ENCODE results near the gene SMURF1. TPM values are rescaled to one million over a fixed set of nuclear protein-coding genes. Genes with fewer than 3 reads are reported as not detected.

The SMURF1 gene
- total RNA-seq, 4 donors from 2014 or later, result 25.3 to 47.5 (median 36.5) TPM

- in situ Hi-C loops (cut with MboI; ENCODE audit: low pct_ligation_motif_present in 1 of 4, low pct_unique_long_range_greater_than_20kb in 1 of 4, low sequenced_read_pairs in 3 of 4), result no loop called here
- H3K27me3 ChIP-seq, result no peaks in the 10 kb centered on the region
- no peak overlapping the region for H3K4me3 ChIP-seq
- H3K9me3 ChIP-seq, result no peaks in the 10 kb centered on the region
- H3K27ac ChIP-seq, result no peak overlapping the region
- DNase-seq, result no peak
- no peak for TF ChIP-seq CTCF (IDR thresholded peaks at IDR 0.05)
- no peak for TF ChIP-seq EP300 (IDR thresholded peaks at IDR 0.05; ENCODE audit: low read depth)
- TF ChIP-seq POLR2A (IDR thresholded peaks at IDR 0.05), result no peak
- no peak for TF ChIP-seq POLR2AphosphoS5 (IDR thresholded peaks at IDR 0.05)
- H3K4me1 ChIP-seq, result no peaks in the 10 kb centered on the region
- peaks cover 0 to 50% (median 14%) of the 10 kb centered on the region in 4 donors for H3K36me3 ChIP-seq
- intact Hi-C loops (cut with DNase I; ENCODE audit: low total_unique reads), result no loop called here
- WGBS, 2 donors (ENCODE audit: low coverage in 1 of 2), result 91 to 92% methylated on average over 16 to 22 of the region's 26 CpGs
Measured at GRCh38 chr7:99004781-99005500, 139.0 kb downstream of the SMURF1 start.

DNA sequence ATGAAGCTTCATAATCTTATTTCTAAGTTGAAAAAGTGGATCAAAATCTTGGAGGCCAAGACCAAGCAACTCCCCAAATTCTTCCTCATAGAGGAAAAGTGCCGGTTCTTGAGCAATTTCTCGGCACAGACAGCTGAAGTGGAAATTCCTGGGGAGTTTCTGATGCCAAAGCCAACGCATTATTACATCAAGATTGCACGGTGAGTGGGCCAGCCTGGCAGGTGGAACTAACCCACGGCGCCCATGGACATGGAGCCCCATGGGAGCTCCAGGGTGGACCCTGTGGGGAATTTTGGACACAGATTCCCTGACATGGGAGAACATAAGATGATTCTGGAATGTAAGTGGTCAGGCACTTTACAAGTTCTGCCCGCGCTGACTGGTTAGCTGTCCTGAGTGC is 139.7 kb downstream of the SMURF1 start:
- Histone ChIP-seq H3K4me1 (peaks cover 0 to 2% (median 0%) of the 10 kb centered on the region in 4 donors), H3K36me3 (peaks cover 0 to 48% (median 14%) of the 10 kb centered on the region in 4 donors), H3K27ac (no peak overlapping the region), H3K9me3 (no peaks in the 10 kb centered on the region), H3K4me3 (no peak overlapping the region), H3K27me3 (no peaks in the 10 kb centered on the region)
- intact Hi-C loops (cut with DNase I; ENCODE audit: low total_unique reads) (no loop called here), in situ Hi-C loops (cut with MboI; ENCODE audit: low pct_ligation_motif_present in 1 of 4, low pct_unique_long_range_greater_than_20kb in 1 of 4, low sequenced_read_pairs in 3 of 4) (no loop called here)
- no peak for DNase-seq
- WGBS, 2 donors (ENCODE audit: low coverage in 1 of 2), result 80 to 94% methylated on average over 1 to 8 of the region's 8 CpGs
- TF ChIP-seq POLR2AphosphoS5 (IDR thresholded peaks at IDR 0.05), result no peak
- TF ChIP-seq EP300 (IDR thresholded peaks at IDR 0.05; ENCODE audit: low read depth), result no peak
- no peak for TF ChIP-seq POLR2A (IDR thresholded peaks at IDR 0.05)
- TF ChIP-seq CTCF (IDR thresholded peaks at IDR 0.05), result no peak

DNA sequence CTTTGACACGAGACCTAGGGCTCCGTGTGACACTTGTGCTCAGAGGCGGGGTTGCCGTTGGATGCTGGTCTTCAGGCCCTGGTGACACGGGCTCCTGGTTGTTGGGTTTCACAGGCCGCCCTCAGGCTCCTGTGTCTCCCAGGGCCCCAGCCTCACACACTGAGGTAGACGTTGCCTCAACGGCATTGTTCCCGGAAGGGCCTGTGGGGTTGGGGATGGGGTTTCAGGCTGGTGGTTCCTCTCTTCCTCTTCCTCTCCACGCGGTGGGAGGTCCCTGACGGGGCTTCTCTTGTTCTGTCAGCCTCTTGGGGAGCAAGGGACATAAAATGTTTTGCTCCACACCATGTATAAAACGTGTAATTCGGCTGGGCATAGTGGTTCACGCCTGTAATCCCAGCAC is 140.5 kb downstream of the SMURF1 start:
- Histone ChIP-seq H3K36me3 (peaks cover 0 to 40% (median 13%) of the 10 kb centered on the region in 4 donors), H3K4me3 (no peak overlapping the region), H3K27ac (no peak overlapping the region), H3K27me3 (no peaks in the 10 kb centered on the region), H3K9me3 (no peaks in the 10 kb centered on the region), H3K4me1 (peaks cover 0 to 5% (median 1%) of the 10 kb centered on the region in 4 donors)
- intact Hi-C loops (cut with DNase I; ENCODE audit: low total_unique reads) (no loop called here), in situ Hi-C loops (cut with MboI; ENCODE audit: low pct_ligation_motif_present in 1 of 4, low pct_unique_long_range_greater_than_20kb in 1 of 4, low sequenced_read_pairs in 3 of 4) (no loop called here)
- no peak for TF ChIP-seq POLR2AphosphoS5 (IDR thresholded peaks at IDR 0.05)
- TF ChIP-seq CTCF (IDR thresholded peaks at IDR 0.05), result no peak
- TF ChIP-seq POLR2A (IDR thresholded peaks at IDR 0.05), result no peak
- no peak for TF ChIP-seq EP300 (IDR thresholded peaks at IDR 0.05; ENCODE audit: low read depth)
- 92 to 100% methylated on average over 1 to 15 of the region's 15 CpGs for whole genome bisulfite sequencing, 2 donors (ENCODE audit: low coverage in 1 of 2)
- DNase-seq, result no peak

DNA sequence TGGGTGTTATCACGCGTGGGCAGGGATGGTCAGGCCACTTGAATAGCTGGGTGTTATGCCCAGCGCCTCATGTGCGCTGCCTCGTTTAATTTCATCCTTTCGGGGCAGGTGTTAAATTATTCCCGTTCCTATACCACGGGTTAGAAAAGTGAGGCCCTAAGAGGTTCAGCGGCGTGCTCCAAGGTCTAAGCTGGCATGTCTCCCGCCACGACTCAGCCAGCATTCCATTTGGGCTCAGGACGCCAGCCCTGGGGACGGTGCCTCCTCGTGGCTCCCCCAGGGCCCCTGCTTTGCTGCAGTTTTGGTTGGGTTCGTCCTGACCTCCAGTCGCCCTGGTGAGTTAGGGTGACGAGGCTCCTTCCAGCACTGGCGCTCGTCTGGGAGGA is 141.1 kb downstream of the SMURF1 start:
- H3K27me3 ChIP-seq, result no peaks in the 10 kb centered on the region
- intact Hi-C loops (cut with DNase I; ENCODE audit: low total_unique reads) (no loop called here), in situ Hi-C loops (cut with MboI; ENCODE audit: low pct_ligation_motif_present in 1 of 4, low pct_unique_long_range_greater_than_20kb in 1 of 4, low sequenced_read_pairs in 3 of 4) (no loop called here)
- TF ChIP-seq POLR2A (IDR thresholded peaks at IDR 0.05) (no peak), EP300 (IDR thresholded peaks at IDR 0.05; ENCODE audit: low read depth) (no peak), POLR2AphosphoS5 (IDR thresholded peaks at IDR 0.05) (no peak), CTCF (IDR thresholded peaks at IDR 0.05) (no peak)
- no peak for DNase-seq
- H3K36me3 ChIP-seq, result peaks cover 0 to 34% (median 11%) of the 10 kb centered on the region in 4 donors
- 69 to 92% methylated on average over 2 to 20 of the region's 20 CpGs for WGBS, 2 donors (ENCODE audit: low coverage in 1 of 2)
- no peak overlapping the region for H3K4me3 ChIP-seq
- no peaks in the 10 kb centered on the region for H3K9me3 ChIP-seq
- peaks cover 0 to 5% (median 1%) of the 10 kb centered on the region in 4 donors for H3K4me1 ChIP-seq
- no peak overlapping the region for H3K27ac ChIP-seq
